HG03469 (cell line): ENCODE measurements around the gene TMEM11.

Experiments used
- ATAC-seq: cut with Tn5 transposase; IDR thresholded peaks from one replicate; pipeline ENCODE4 v1.9.1; 2021; ENCODE audit warnings: mild to moderate bottlenecking, moderate library complexity, moderate number of reproducible peaks; ENCODE audit not compliant: unreplicated experiment

Gene TMEM11

GRCh38 chr17:21164216-21164615 lies 49.7 kb downstream of the TMEM11 start:
- no peak for ATAC-seq

DNA sequence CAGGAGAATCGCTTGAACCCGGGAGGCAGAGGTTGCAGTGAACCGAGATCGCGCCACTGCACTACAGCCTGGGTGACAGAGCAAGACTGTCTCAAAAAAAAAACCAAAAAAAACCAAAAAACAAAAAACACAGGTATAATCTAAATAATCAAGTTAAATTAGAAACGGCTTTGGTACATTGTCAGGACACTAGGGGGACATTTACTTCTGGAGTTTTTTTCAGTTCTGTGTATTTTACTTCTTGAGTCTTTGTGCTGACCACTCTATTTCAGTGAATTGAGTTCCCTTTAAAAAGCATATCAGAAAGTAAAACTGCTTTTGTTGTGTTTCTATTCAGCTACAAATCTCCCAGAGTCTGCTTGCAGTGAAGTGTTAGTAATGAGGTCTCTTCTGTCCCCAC lies 50.9 kb downstream of the TMEM11 start:
- no peak for ATAC-seq

- no peak for ATAC-seq
These were observed 51.6 kb downstream of the TMEM11 start for GRCh38 chr17:21162394-21162775.

GRCh38 chr17:21161498-21162393 lies 52.2 kb downstream of the TMEM11 start:
- ATAC-seq = no peak

DNA sequence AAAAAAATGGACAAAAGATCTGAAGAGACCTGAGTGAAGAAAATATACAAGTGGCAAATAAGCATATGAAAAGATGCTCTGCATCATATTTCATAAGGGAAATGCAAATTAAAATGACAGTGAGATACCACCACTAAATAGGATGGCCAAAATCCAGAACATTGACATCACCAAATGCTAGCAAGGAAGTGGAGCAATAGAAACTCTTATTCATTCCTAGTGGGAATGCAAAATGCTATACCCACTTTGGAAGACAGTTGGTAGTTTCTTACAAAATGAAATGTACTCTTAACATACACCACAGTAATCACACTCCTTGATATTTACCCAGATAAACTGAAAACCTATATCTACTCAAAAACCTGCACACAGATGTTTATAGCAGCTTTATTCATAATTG lies 53.6 kb downstream of the TMEM11 start:
- no peak for ATAC-seq

DNA sequence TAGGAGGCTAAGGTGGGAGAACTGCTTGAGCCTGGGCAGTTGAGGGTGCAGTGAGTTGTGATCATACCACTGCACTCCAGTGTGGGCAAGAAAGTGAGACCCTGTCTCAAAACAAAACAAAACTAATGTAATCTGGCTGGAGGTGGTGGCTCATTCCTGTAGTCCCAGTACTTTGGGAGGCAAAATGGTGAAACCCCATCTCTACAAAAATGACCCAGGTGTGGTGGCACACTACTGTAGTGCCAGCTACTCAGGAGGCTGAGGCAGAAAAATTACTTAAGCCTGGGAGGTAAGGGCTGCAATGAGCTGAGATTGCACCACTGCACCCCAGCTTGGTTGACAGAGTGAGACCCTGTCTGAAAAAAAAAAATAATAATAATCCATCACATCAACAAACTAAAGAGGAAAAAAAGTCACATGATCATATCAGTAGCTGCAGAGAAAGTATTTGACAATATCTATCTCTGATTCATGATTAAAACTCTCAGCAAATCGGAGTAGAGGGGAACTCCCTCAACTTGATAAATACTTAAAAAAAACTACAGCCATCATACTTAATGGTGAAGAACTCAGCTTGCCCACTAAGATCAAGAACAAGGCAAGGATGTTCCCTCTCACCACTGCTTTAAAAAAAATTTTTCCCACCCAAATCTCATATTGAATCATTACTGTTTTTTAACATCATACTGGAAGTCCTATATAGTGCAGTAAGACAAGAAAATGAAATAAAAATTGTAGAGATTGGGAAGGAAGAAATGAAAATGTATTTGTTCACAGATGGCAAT lies 56.2 kb downstream of the TMEM11 start:
- ATAC-seq = no peak

GRCh38 chr17:21152731-21153130 lies 61.2 kb downstream of the TMEM11 start:
- no peak for ATAC-seq

GRCh38 chr17:21149621-21150020 lies 64.3 kb downstream of the TMEM11 start:
- ATAC-seq = no peak
